ENCODE results near the gene PPP1R3G. TPM values are rescaled to one million over a fixed set of nuclear protein-coding genes. Genes with fewer than 3 reads are reported as not detected.
A peak's percentile ranks its signal among the peaks of the same experiment; 100 is the strongest.

Gene PPP1R3G
- total and polyA plus RNA-seq, 12 donors: 3.8 to 12.2 (median 8.0) TPM

DNA sequence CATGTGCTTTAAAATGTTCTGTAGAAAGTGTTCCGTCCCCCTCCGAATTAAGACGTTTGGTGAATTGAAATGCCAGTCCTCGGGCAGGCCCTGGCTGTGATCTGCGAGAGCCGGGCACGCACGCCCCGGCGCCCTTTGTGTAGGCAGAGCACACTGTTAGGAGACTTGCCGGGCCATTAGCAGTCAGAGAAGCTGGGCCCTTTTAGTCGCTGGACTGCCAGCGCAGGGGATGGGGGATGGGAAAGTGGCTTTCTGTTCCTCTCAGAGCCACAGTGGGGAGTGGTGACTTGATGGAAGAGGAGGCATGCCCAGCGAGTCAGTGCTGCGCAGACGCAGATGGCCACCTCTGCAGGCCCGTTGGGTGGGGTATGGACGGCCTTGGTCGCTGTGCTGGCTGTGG lies 2.2 kb downstream of the PPP1R3G start:
- ATAC-seq: no peak
- intact Hi-C loops (cut with DNase I): no loop called here
- H3K27me3 ChIP-seq: peaks cover 0 to 30% (median 0%) of the 10 kb centered on the region in 7 donors
- H3K4me1 ChIP-seq: peaks cover 7 to 50% (median 25%) of the 10 kb centered on the region in 9 donors
- WGBS, 2 donors: 92 to 98% methylated on average over 19 of the region's 19 CpGs
- peak overlapping the region in 2 of 10 donors; percentile 34 to 46 for H3K27ac ChIP-seq
- peak; percentile 37 to 44 for DNase-seq
- no peaks in the 10 kb centered on the region for H3K9me3 ChIP-seq
- no peaks in the 10 kb centered on the region for H3K36me3 ChIP-seq
- H3K4me3 ChIP-seq: no peak overlapping the region
- TF ChIP-seq, protein P1, sequence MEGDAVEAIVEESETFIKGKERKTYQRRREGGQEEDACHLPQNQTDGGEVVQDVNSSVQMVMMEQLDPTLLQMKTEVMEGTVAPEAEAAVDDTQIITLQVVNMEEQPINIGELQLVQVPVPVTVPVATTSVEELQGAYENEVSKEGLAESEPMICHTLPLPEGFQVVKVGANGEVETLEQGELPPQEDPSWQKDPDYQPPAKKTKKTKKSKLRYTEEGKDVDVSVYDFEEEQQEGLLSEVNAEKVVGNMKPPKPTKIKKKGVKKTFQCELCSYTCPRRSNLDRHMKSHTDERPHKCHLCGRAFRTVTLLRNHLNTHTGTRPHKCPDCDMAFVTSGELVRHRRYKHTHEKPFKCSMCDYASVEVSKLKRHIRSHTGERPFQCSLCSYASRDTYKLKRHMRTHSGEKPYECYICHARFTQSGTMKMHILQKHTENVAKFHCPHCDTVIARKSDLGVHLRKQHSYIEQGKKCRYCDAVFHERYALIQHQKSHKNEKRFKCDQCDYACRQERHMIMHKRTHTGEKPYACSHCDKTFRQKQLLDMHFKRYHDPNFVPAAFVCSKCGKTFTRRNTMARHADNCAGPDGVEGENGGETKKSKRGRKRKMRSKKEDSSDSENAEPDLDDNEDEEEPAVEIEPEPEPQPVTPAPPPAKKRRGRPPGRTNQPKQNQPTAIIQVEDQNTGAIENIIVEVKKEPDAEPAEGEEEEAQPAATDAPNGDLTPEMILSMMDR (IDR thresholded peaks at IDR 0.05): no peak

GRCh38 chr6:5088780-5089179 lies 3.6 kb downstream of the PPP1R3G start:
- H3K4me1 ChIP-seq: peaks cover 7 to 60% (median 26%) of the 10 kb centered on the region in 9 donors
- H3K27me3 ChIP-seq: peaks cover 0 to 30% (median 0%) of the 10 kb centered on the region in 7 donors
- H3K27ac ChIP-seq: no peak overlapping the region
- H3K4me3 ChIP-seq: no peak overlapping the region
- TF ChIP-seq, protein P1 (IDR thresholded peaks at IDR 0.05): no peak
- H3K36me3 ChIP-seq: no peaks in the 10 kb centered on the region
- ATAC-seq: no peak
- WGBS, 2 donors: 68 to 82% methylated on average over 3 of the region's 3 CpGs
- DNase-seq: no peak
- intact Hi-C loops (cut with DNase I): no loop called here
- H3K9me3 ChIP-seq: no peaks in the 10 kb centered on the region

DNA sequence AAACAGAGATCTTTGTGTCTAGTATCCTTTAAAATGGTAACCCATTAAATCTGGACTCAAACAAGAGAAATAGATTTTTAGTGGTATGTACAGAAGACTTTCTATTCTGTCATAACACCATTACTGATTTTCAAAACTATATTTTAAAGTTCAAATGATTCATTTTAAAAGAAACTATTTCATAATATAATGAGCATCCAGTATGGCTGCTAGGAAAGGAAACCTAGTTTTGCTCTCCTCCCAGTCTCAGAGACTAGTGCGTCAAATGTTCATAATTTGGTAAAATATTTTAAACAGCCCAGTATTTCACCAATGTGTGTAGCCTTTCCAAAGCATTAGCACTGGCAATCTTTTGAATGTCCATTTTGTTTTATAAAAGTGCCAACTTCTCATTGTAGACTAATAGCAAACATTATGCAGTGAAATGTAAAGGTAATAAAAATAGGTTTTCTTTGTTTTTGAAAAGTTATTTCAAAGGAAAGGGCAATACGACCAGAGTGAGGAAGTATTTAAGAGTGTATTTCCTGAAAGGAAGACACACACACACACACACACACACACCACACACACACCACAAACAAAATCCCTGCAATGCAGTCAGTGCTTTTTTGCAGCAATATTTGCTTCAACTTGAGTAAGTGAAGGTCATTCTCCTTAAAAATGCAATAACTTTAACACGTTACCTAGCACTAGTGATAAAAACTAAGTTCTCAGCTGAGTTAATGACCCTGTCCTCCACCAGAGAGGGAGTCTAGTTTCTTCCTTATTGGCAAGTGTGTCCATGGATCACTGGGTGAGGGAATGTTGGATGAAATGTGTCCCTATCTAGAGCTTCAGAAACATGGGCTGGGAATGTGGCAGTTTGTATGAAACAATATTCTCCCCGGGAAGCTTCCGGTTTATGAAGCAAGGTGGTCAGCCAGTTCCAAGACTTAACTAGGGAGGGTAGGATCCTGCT lies 4.6 kb downstream of the PPP1R3G start:
- no peaks in the 10 kb centered on the region for H3K9me3 ChIP-seq
- DNase-seq: no peak
- ATAC-seq: no peak
- whole genome bisulfite sequencing, 2 donors: 46 to 55% methylated on average over 5 of the region's 5 CpGs
- peak overlapping the region in 2 of 10 donors; percentile 13 to 46 for H3K27ac ChIP-seq
- no peaks in the 10 kb centered on the region for H3K36me3 ChIP-seq
- peaks cover 0 to 26% (median 0%) of the 10 kb centered on the region in 7 donors for H3K27me3 ChIP-seq
- H3K4me3 ChIP-seq: no peak overlapping the region
- H3K4me1 ChIP-seq: peaks cover 7 to 65% (median 27%) of the 10 kb centered on the region in 9 donors
- TF ChIP-seq, protein P1 (IDR thresholded peaks at IDR 0.05): no peak
- intact Hi-C loops (cut with DNase I): no loop called here

DNA sequence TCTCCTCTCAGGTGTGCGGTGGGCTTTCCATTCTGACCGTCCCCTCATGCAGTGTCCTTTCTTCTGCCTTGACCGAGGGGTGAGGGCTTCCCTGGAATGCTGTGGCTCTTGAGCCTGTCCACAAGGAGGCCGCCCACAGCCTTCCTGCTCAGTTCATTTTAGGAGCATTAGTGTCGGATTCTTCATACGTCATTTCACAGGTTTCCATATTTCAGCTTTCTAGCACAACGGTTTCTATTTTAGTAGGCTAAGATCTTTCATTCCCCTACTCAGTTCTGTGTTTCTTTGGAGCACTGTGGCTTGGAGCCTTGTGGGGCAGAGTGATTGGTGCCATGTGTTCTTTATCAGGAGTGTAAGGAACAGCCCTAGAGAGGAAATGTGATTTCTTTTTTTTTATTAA lies 5.5 kb downstream of the PPP1R3G start:
- 72 to 81% methylated on average over 7 of the region's 7 CpGs for WGBS, 2 donors
- intact Hi-C loops (cut with DNase I): no loop called here
- Histone ChIP-seq H3K4me3 (no peak overlapping the region), H3K4me1 (peaks cover 7 to 72% (median 31%) of the 10 kb centered on the region in 9 donors), H3K27me3 (peaks cover 0 to 17% (median 0%) of the 10 kb centered on the region in 7 donors), H3K27ac (peak overlapping the region in 2 of 10 donors; percentile 13 to 15), H3K36me3 (no peaks in the 10 kb centered on the region), H3K9me3 (no peaks in the 10 kb centered on the region)
- ATAC-seq (no peak), DNase-seq (no peak)
- TF ChIP-seq, protein P1 (IDR thresholded peaks at IDR 0.05): no peak

Data from heart right ventricle (tissue), 16 donors.